Measurements from ENCODE around the gene ELN. TPM values are rescaled to one million over a fixed set of nuclear protein-coding genes. Genes with fewer than 3 reads are reported as not detected.

Gene ELN
- total RNA-seq, 4 donors from 2014 or later, result 46.5 to 152 (median 108) TPM

DNA sequence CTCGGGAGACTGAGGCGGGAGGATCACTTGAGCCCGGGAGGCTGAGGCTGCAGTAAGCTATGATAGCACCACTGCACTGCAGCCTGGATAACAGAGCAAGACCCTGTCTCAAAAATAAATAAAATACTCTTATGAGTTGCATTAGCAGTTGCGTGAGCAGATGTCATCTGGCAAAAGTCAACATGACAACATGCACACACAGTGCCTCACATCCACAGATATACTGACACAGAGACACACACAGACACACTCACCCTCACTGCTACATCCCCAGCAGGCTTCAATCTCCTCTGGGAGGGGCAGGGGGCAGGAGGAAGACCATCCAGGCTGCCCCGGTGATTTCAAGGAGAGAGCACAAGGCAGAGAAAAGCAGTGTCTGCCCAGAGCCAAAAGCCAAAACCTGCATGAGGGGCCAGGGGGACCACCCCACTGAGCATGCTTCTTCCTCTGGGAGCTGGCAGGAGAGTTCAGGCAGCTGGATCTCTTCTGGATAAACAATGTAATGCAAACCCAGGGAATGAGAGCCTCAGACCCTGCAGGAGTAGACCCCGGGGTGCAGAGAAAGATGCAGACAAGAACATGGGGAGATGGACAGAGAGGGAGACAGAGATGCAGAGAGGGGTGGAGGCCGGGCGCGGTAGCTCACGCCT lies 9.6 kb upstream of the ELN start:
- Histone ChIP-seq H3K4me3 (no peak overlapping the region), H3K27me3 (no peaks in the 10 kb centered on the region), H3K4me1 (peaks cover 0 to 31% (median 8%) of the 10 kb centered on the region in 4 donors), H3K36me3 (no peaks in the 10 kb centered on the region), H3K9me3 (no peaks in the 10 kb centered on the region), H3K27ac (no peak overlapping the region)
- no peak for DNase-seq (ENCODE audit: low spot score in 2 of 2)
- 83 to 86% methylated on average over 10 of the region's 10 CpGs for WGBS, 2 donors
- no peak for TF ChIP-seq POLR2A (IDR thresholded peaks at IDR 0.05)
- TF ChIP-seq EP300 (IDR thresholded peaks at IDR 0.05), result no peak
- TF ChIP-seq, protein P1, sequence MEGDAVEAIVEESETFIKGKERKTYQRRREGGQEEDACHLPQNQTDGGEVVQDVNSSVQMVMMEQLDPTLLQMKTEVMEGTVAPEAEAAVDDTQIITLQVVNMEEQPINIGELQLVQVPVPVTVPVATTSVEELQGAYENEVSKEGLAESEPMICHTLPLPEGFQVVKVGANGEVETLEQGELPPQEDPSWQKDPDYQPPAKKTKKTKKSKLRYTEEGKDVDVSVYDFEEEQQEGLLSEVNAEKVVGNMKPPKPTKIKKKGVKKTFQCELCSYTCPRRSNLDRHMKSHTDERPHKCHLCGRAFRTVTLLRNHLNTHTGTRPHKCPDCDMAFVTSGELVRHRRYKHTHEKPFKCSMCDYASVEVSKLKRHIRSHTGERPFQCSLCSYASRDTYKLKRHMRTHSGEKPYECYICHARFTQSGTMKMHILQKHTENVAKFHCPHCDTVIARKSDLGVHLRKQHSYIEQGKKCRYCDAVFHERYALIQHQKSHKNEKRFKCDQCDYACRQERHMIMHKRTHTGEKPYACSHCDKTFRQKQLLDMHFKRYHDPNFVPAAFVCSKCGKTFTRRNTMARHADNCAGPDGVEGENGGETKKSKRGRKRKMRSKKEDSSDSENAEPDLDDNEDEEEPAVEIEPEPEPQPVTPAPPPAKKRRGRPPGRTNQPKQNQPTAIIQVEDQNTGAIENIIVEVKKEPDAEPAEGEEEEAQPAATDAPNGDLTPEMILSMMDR (IDR thresholded peaks at IDR 0.05), result no peak

DNA sequence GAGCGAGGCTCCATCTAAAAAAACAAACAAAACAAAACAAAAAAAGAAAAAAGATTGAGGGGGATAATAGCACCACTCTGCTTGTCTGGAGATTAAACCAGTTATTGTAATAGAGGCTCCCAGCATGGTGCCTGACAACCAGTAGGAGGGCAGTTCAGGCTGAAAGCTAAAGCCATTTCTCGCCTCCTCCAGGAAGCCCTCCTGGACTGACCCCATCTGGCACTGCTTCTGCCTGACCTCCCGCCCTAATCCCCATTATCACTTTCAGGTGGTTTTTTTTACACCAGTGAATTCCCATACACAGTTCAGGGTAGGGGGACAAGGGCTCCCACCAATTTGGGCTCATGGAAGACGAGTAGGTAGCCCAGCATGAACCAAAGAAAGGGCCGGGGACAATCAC lies 8.8 kb upstream of the ELN start:
- DNase-seq (ENCODE audit: low spot score in 2 of 2), result no peak
- no peak overlapping the region for H3K27ac ChIP-seq
- H3K4me3 ChIP-seq, result no peak overlapping the region
- 83 to 85% methylated on average over 5 of the region's 5 CpGs for WGBS, 2 donors
- H3K4me1 ChIP-seq, result peaks cover 0 to 31% (median 11%) of the 10 kb centered on the region in 4 donors
- H3K27me3 ChIP-seq, result no peaks in the 10 kb centered on the region
- no peaks in the 10 kb centered on the region for H3K36me3 ChIP-seq
- H3K9me3 ChIP-seq, result no peaks in the 10 kb centered on the region
- TF ChIP-seq EP300 (IDR thresholded peaks at IDR 0.05) (no peak), POLR2A (IDR thresholded peaks at IDR 0.05) (no peak)
- TF ChIP-seq, protein P1 (IDR thresholded peaks at IDR 0.05), result no peak

DNA sequence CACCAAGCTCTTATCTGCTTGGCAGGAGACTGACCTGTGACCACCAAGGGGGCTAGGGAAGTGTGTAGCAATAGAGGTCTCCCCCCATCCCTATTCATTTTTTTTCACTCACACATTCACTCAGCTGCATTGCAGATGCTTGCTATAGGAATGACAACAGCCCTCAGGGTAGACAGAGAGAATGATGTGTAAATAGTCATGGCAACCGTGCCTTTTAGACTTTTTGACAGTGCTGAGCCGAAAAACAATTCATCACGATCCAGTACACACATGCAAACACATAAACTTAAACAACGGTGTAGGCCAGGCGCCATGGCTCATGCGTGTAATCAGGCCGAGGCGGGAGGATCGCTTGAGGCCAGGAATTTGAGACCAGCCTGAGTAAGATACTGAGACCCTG lies 7.6 kb upstream of the ELN start:
- Histone ChIP-seq H3K4me1 (peaks cover 0 to 33% (median 11%) of the 10 kb centered on the region in 4 donors), H3K27ac (no peak overlapping the region), H3K9me3 (no peaks in the 10 kb centered on the region), H3K4me3 (no peak overlapping the region), H3K27me3 (no peaks in the 10 kb centered on the region), H3K36me3 (no peaks in the 10 kb centered on the region)
- TF ChIP-seq EP300 (IDR thresholded peaks at IDR 0.05), result no peak
- no peak for TF ChIP-seq POLR2A (IDR thresholded peaks at IDR 0.05)
- TF ChIP-seq, protein P1 (IDR thresholded peaks at IDR 0.05), result no peak
- 86 to 89% methylated on average over 9 of the region's 9 CpGs for WGBS, 2 donors
- DNase-seq (ENCODE audit: low spot score in 2 of 2), result no peak

DNA sequence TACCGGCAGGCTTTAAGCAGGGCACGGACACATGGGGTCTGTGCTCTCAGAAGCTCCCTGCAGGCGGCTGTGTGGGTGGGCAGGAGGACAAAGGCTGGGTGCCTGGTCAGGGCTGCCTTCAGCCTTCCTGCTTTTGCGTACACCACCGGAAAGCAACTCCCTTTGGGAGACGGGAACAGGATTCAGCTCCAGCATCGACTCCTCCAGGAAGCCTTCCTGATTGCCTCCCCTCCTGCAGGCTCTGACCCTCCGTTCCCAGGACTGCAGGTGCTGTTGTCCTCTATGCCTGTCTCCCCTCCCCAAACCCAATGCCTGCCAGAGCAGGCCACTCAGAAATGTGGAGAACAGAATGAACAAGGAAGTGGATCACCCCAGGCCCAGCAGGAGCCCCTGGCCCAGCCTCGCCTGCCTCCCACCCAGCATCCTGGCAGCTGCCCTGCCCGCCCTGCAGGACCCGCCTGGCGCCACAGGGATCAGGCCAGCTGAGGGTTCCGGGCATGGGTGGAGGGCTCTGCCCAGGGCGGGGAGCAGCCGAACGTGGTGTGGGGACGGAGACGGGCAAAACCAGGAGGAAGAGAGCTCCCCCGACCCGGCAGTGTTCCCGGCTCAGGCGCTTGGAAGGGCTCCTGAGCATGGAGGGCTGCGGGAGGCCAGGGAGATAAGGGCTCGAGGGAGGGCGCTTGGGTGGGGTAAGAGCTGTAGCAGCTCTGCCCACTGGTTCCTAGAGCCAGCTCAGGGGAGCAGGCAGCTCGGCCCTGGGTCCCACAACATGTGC lies 6.2 kb upstream of the ELN start:
- 74 to 76% methylated on average over 22 to 26 of the region's 26 CpGs for WGBS, 2 donors
- no peak for TF ChIP-seq POLR2A (IDR thresholded peaks at IDR 0.05)
- TF ChIP-seq, protein P1 (IDR thresholded peaks at IDR 0.05), result no peak
- TF ChIP-seq EP300 (IDR thresholded peaks at IDR 0.05), result no peak
- Histone ChIP-seq H3K27me3 (no peaks in the 10 kb centered on the region), H3K9me3 (no peaks in the 10 kb centered on the region), H3K27ac (peak overlapping the region in 1 of 4 donors; percentile 67), H3K4me1 (peaks cover 0 to 46% (median 16%) of the 10 kb centered on the region in 4 donors), H3K36me3 (no peaks in the 10 kb centered on the region), H3K4me3 (no peak overlapping the region)
- DNase-seq (ENCODE audit: low spot score in 2 of 2), result no peak

DNA sequence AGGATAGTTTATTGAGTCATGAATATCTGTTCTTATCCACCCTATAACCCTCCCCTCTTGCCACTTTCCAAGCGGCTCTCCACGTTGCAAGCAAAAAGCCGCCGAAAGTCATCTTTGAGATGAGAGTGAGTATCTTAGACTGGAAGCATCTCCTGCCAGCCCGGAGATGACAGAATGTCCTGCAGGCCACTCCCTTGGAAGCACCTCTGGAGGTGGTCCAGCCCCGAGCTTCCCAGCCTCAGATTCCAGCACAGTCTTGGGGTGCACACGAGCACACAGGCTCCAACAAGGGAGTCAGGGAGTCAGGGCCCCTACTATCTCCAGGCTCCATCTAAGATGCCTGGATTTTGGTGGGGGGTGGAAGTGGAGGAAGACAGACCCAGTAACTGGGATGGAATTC lies 5.5 kb upstream of the ELN start:
- TF ChIP-seq EP300 (IDR thresholded peaks at IDR 0.05) (no peak), POLR2A (IDR thresholded peaks at IDR 0.05) (no peak)
- TF ChIP-seq, protein P1 (IDR thresholded peaks at IDR 0.05), result no peak
- peak overlapping the region in 1 of 4 donors; percentile 67 for H3K27ac ChIP-seq
- H3K27me3 ChIP-seq, result no peaks in the 10 kb centered on the region
- no peaks in the 10 kb centered on the region for H3K36me3 ChIP-seq
- no peaks in the 10 kb centered on the region for H3K9me3 ChIP-seq
- peaks cover 0 to 54% (median 23%) of the 10 kb centered on the region in 4 donors for H3K4me1 ChIP-seq
- no peak for DNase-seq (ENCODE audit: low spot score in 2 of 2)
- 76 to 88% methylated on average over 7 of the region's 7 CpGs for WGBS, 2 donors
- no peak overlapping the region for H3K4me3 ChIP-seq
